GM23338 (cell line): Measurements from ENCODE around the gene GPC6.

ENCODE experiments used
- CTCF ChIP-seq, 2 experiments: fragments of 200-600 bp in 1 of 2; sonication (generic) in 1 of 2; conservative IDR thresholded peaks; 2 replicates each; pipeline versions ENCODE4 v1.5.1 to v1.6.1; 2016 to 2017; ENCODE audit warnings: antibody characterized with exemption in 2 of 2, low read depth in 2 of 2, mild to moderate bottlenecking in 2 of 2, moderate library complexity in 1 of 2
- EZH2 ChIP-seq: fragments of 200-600 bp; sonication (generic); IDR thresholded peaks from one replicate; pipeline ENCODE4 v1.8.0; 2017; ENCODE audit warnings: antibody characterized with exemption, mild to moderate bottlenecking, low read depth; ENCODE audit not compliant: unreplicated experiment
- POLR2AphosphoS5 ChIP-seq: IDR thresholded peaks from 2 replicates; pipeline ENCODE4 v1.6.1; 2016; ENCODE audit warnings: antibody characterized with exemption, low read depth

- TF ChIP-seq POLR2AphosphoS5 (no peak), CTCF (conservative IDR thresholded peaks at IDR 0.05; ENCODE audit: low read depth in 2 of 2) (no peak), EZH2 (no peak)
Measured at GRCh38 chr13:93455861-93456260, 229.3 kb downstream of the GPC6 start.
